MM.1S (cell line): ENCODE data around the gene TMEM86B.

Source experiments
- DNase-seq: peaks from one replicate; pipeline ENCODE4 v3.0.0-alpha.2; 2015
- H2AFZ ChIP-seq: fragments of 300-600 bp; sonication (generic); 2 replicates; pipeline ENCODE4 v1.6.0; 2016; ENCODE audit warnings: antibody characterized with exemption, low read length
- H3F3A ChIP-seq: fragments of 300-600 bp; sonication (generic); 2 replicates; pipeline ENCODE4 v1.6.1; 2016; ENCODE audit warnings: mild to moderate bottlenecking, antibody characterized with exemption, low read length, moderate library complexity, mixed read lengths; ENCODE audit not compliant: insufficient read depth
- H3K27ac ChIP-seq: fragments of 300-600 bp; sonication (generic); 2 replicates; pipeline ENCODE4 v1.5.1; 2016; ENCODE audit warnings: mild to moderate bottlenecking, low read length
- H3K27me3 ChIP-seq: fragments of 300-600 bp; sonication (generic); replicated peaks from 2 replicates; pipeline ENCODE4 v1.6.0; 2016; ENCODE audit warnings: low read length; ENCODE audit not compliant: insufficient read depth
- H3K36me3 ChIP-seq: fragments of 300-600 bp; sonication (generic); replicated peaks from 2 replicates; pipeline ENCODE4 v1.6.1; 2016; ENCODE audit warnings: mild to moderate bottlenecking, low read length, mixed read lengths; ENCODE audit not compliant: insufficient read depth
- H3K4me1 ChIP-seq: fragments of 300-600 bp; sonication (generic); 2 replicates; pipeline ENCODE4 v1.6.1; 2016; ENCODE audit warnings: low read length, mixed read lengths
- H3K4me2 ChIP-seq: fragments of 300-600 bp; sonication (generic); 2 replicates; pipeline ENCODE4 v1.6.0; 2016; ENCODE audit warnings: low read depth, low read length
- H3K4me3 ChIP-seq: fragments of 300-600 bp; sonication (generic); 2 replicates; pipeline ENCODE4 v1.5.1; 2016; ENCODE audit warnings: low read length, mixed read lengths
- H3K79me2 ChIP-seq: fragments of 300-600 bp; sonication (generic); 2 replicates; pipeline ENCODE4 v1.6.1; 2016; ENCODE audit warnings: mixed run types, low read length, mixed read lengths
- H3K9ac ChIP-seq: fragments of 300-600 bp; sonication (generic); 2 replicates; pipeline ENCODE4 v1.6.1; 2016; ENCODE audit warnings: low read length, mixed read lengths
- H3K9me2 ChIP-seq: fragments of 300-600 bp; sonication (generic); replicated peaks from 2 replicates; pipeline ENCODE4 v1.6.1; 2016; ENCODE audit warnings: mild to moderate bottlenecking, low read length, mixed read lengths; ENCODE audit not compliant: insufficient read depth
- H3K9me3 ChIP-seq: fragments of 300-600 bp; sonication (generic); replicated peaks from 2 replicates; pipeline ENCODE4 v1.6.1; 2016; ENCODE audit warnings: mild to moderate bottlenecking, low read length, mixed read lengths; ENCODE audit not compliant: insufficient read depth
- H4K20me1 ChIP-seq: fragments of 300-600 bp; sonication (generic); 2 replicates; pipeline ENCODE4 v1.6.1; 2016; ENCODE audit warnings: mild to moderate bottlenecking, low read length, moderate library complexity, mixed read lengths; ENCODE audit not compliant: insufficient read depth
- EZH2 ChIP-seq: fragments of 300-600 bp; sonication (generic); optimal IDR thresholded peaks from 2 replicates; pipeline ENCODE3; 2017; ENCODE audit warnings: low read depth, mild to moderate bottlenecking, antibody characterized with exemption, low read length, mixed read lengths
- EZH2phosphoT487 ChIP-seq: fragments of 300-600 bp; sonication (generic); IDR thresholded peaks from 2 replicates; pipeline ENCODE4 v1.6.1; 2018; ENCODE audit warnings: antibody characterized with exemption, low read length
- TF ChIP-seq, protein P1 (sequence below): fragments of 300-600 bp; sonication (generic); IDR thresholded peaks from 2 replicates; pipeline ENCODE4 v1.5.1; 2016; ENCODE audit warnings: antibody characterized with exemption, low read length, mixed read lengths

The TMEM86B gene

DNA sequence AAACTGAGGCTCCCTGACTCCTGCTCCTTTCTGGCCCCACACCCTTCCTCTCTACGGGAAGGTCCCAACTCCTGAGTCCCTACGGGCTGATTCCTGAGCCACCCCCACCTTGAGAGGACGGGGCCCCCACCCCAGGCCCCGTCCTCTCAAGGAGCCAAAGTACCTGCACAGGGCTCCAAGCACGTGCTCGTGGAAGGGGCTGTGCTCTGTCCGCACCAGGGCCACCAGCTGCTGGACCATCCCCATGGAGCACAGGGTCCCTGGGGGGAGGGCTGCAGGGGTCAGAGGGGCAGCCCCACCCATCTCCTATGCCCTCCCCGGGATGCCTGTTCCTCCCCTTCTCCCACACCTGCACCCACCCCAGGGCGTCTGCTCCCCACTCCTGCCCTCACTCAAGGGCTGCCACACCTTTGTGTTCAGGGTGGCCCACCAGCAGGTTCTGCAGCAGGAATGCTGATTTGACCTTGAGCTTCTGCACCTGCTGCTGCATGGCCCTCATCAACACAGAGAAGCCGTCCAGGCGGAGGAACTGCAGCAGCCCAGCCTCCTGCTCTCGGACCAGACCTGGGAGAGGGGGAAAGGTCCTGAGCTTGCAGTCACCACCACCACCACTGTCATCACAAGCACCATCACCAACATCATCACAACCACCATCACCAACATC is 37.3 kb upstream of the TMEM86B start:
- Histone ChIP-seq H3K4me1 (peaks cover 1% of the 10 kb centered on the region; the same call in 1 of the 2 replicates), H3F3A (0 out of 2 replicates have a peak, but pooled peaks cover 2% of the 10 kb centered on the region), H3K4me3 (no peak overlapping the region), H3K9ac (no peak overlapping the region), H3K9me3 (no peaks in the 10 kb centered on the region), H3K27ac (no peak overlapping the region), H4K20me1 (no peaks in the 10 kb centered on the region), H2AFZ (no peak overlapping the region), H3K4me2 (no peak overlapping the region), H3K27me3 (no peaks in the 10 kb centered on the region), H3K36me3 (no peaks in the 10 kb centered on the region), H3K79me2 (peaks cover 27% of the 10 kb centered on the region), H3K9me2 (no peaks in the 10 kb centered on the region)
- no peak for TF ChIP-seq EZH2phosphoT487
- no peak for TF ChIP-seq EZH2
- TF ChIP-seq, protein P1, sequence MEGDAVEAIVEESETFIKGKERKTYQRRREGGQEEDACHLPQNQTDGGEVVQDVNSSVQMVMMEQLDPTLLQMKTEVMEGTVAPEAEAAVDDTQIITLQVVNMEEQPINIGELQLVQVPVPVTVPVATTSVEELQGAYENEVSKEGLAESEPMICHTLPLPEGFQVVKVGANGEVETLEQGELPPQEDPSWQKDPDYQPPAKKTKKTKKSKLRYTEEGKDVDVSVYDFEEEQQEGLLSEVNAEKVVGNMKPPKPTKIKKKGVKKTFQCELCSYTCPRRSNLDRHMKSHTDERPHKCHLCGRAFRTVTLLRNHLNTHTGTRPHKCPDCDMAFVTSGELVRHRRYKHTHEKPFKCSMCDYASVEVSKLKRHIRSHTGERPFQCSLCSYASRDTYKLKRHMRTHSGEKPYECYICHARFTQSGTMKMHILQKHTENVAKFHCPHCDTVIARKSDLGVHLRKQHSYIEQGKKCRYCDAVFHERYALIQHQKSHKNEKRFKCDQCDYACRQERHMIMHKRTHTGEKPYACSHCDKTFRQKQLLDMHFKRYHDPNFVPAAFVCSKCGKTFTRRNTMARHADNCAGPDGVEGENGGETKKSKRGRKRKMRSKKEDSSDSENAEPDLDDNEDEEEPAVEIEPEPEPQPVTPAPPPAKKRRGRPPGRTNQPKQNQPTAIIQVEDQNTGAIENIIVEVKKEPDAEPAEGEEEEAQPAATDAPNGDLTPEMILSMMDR: no peak
- DNase-seq: no peak

DNA sequence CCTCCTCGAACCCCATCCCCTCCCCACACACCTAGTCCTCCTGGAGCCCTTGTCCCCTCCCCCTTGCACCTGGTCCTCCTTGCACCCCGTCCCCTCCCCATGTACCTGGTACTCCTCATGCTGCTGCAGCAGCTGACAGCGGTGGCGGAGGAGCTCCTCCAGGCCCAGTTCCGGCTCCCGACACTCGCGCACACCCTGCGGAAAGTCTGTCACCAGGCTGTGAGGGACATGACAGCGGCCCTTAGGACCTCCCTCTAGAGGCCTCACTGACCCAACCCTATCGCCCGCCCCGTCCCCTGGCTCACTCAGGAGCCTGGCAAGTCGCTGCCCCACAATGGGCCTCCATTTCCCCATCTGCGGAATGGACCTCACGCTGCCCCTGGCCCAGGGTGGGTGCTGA is 36.6 kb upstream of the TMEM86B start:
- H3K9me3 ChIP-seq: no peaks in the 10 kb centered on the region
- no peaks in the 10 kb centered on the region for H3K36me3 ChIP-seq
- H3K27me3 ChIP-seq: no peaks in the 10 kb centered on the region
- H3K4me3 ChIP-seq: no peak overlapping the region
- no peaks in the 10 kb centered on the region for H3K9me2 ChIP-seq
- H3K27ac ChIP-seq: no peak overlapping the region
- no peak overlapping the region for H3K9ac ChIP-seq
- TF ChIP-seq, protein P1: no peak
- TF ChIP-seq EZH2phosphoT487 (no peak), EZH2 (no peak)
- H4K20me1 ChIP-seq: no peaks in the 10 kb centered on the region
- H3F3A ChIP-seq: peaks cover 9% of the 10 kb centered on the region; the same call in 1 of the 2 replicates
- peaks cover 8% of the 10 kb centered on the region for H3K4me1 ChIP-seq
- DNase-seq: no peak
- no peak overlapping the region for H3K4me2 ChIP-seq
- peaks cover 24% of the 10 kb centered on the region for H3K79me2 ChIP-seq
- H2AFZ ChIP-seq: no peak overlapping the region

DNA sequence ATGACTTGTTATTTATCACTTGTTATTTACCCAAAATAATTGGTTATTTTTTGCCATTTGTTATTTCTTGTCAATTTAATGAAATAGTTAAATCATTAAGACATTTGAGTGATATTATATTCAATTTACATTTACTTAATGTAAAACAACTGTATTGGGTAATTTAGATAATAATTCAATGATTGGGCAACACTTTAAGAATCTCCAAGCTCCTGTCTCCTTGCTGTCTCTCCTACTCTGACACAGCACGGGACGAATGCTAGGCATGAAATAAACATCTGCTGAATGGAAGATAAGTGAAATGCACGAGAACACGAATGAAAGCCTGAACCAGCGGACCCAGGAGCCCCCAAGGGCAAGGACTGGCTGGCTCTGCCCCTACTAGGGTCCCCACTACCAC is 36.0 kb upstream of the TMEM86B start:
- Histone ChIP-seq H2AFZ (no peak overlapping the region), H3F3A (peaks cover 14% of the 10 kb centered on the region), H3K27me3 (no peaks in the 10 kb centered on the region), H3K9me3 (no peaks in the 10 kb centered on the region), H3K4me2 (no peak overlapping the region), H3K4me1 (peaks cover 13% of the 10 kb centered on the region), H3K9me2 (no peaks in the 10 kb centered on the region), H3K79me2 (peaks cover 21% of the 10 kb centered on the region), H3K27ac (no peak overlapping the region), H4K20me1 (no peaks in the 10 kb centered on the region), H3K4me3 (no peak overlapping the region), H3K36me3 (no peaks in the 10 kb centered on the region), H3K9ac (no peak overlapping the region)
- no peak for DNase-seq
- TF ChIP-seq, protein P1: no peak
- TF ChIP-seq EZH2: no peak
- TF ChIP-seq EZH2phosphoT487: no peak
